Activated T-cell treated with anti-CD3 and anti-CD28 coated beads, Interleukin-2, amount 50 U/mL, for 1 hour (primary cell): Measurements from ENCODE around the gene PIK3R1.
"Not testable (repeated sequence)": the region's sequence is repeated elsewhere in the genome, so short reads cannot be mapped to it uniquely, and the experiment has no call there.

Experiments
- DNase-seq: peaks from one replicate; pipeline ENCODE4 v3.0.0-alpha.2; 2020

The PIK3R1 gene

GRCh38 chr5:68229416-68229815 is 13.9 kb downstream of the PIK3R1 start:
- DNase-seq: no peak

- no peak for DNase-seq
These were observed 14.7 kb downstream of the PIK3R1 start for GRCh38 chr5:68230285-68230684.

DNA sequence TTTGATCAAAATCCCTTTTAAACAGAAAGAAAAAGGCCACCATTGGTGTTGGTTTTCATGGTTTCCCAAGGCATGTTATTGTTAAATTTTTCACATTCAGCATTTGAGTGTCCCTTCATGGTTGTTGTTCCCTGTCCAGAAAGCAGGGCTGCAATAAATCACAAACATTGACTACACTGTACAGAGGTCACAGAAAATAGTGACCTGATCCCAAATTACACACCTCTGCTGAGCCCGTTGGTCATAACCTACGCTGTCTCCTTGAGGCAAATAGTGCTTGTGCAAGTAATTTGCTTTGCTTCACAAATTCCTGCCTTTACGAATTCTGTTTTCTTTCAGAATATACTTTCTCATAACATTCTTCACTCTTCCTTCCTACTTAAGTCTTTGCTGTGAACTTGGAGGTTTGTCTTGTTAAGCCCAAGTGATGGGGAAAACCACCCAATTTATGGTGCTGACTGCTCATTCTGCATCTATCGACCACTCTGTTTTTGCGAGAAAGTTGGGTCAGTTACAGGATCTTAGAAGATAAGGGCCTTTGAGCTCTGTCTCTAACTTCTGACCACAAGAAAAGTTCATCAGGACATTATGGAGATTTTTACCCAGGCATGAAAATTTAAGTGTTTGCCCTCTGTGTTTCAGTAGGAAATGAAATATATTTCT is 16.0 kb downstream of the PIK3R1 start:
- DNase-seq: no peak

DNA sequence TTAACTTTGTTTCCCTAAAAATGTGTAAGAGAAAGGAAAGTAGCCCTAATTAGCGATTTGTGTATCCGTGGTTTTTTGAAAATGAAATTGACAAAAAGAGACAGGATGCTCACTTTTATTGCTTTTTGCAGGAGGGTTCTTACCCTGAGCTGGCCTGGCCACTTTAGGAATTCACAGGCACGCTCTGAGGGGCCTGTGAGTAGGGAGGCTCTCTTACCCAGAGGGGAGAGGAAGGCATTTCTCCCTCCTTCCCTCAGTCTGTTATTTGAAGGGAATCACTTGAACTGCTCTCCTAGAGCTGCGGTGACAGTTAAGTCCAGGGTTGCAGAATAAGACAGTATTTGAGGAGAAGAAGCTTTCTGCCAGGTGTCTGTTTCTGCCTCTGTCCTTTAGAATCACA is 16.7 kb downstream of the PIK3R1 start:
- DNase-seq: no peak

- no peak for DNase-seq
These were observed 17.5 kb downstream of the PIK3R1 start for GRCh38 chr5:68233075-68233474.

DNA sequence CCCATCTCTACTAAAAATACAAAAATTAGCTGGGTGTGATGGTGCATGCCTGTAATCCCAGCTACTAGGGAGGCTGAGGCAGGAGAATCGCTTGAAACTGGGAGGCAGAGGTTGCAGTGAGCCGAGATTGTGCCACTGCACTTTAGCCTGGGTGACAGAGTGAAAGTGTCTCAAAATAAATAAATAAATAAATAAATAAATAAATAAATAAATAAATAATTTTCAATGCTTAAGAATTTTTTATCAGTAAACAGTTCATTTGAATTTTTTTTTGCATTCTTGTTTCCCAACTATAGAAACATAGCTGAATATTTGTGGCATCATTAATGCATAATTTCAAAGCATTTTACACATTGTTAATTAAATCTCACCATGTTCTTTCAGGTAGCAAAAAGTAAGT is 19.7 kb downstream of the PIK3R1 start:
- not testable (repeated sequence) for DNase-seq

GRCh38 chr5:68237715-68238114 is 22.2 kb downstream of the PIK3R1 start:
- DNase-seq: no peak

DNA sequence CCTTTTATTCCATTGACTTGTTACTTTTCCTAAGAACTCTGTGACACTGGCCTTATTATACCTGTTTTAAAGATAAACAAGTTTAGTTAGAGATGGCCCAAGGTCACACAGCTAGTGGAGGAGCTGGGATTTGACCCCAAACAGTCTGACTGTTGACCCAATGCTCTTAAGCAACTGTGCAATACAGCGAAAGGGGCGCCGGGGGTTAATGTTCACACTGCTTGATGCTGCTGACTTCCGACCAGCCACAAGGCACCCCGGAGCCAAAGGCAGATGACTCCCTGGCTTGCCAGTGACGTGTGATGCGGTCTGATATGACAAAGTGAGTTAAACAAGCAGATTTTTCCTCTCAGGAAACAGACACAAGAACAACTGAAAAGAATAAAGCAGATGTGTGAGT is 23.9 kb downstream of the PIK3R1 start:
- peak; percentile 80 for DNase-seq

GRCh38 chr5:68240202-68240601 is 24.6 kb downstream of the PIK3R1 start:
- DNase-seq: no peak

GRCh38 chr5:68240771-68241170 is 25.2 kb downstream of the PIK3R1 start:
- DNase-seq: no peak

- no peak for DNase-seq
These were observed 27.2 kb downstream of the PIK3R1 start for GRCh38 chr5:68242743-68243142.

GRCh38 chr5:68243251-68243650 is 27.7 kb downstream of the PIK3R1 start:
- DNase-seq: no peak

- DNase-seq: no peak
These were observed 28.1 kb downstream of the PIK3R1 start for GRCh38 chr5:68243681-68244080.

DNA sequence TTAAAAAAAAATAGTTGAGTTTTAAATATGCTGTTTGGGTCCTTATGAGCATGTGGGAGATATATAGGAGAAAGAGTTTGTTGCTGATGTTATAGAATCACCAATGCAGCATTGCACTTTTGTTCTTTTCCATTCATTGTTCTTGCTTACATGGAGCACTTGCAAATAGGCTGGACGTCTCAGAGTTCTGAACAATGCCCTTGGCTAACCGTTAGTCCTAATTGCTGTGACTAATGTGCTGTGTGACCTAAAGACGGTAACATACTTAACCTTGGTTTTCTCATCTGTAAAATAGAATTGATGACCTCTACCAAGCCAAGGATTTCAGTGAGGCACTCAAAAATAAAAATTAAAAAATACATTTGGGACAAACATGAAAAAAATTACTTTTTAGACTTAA is 29.8 kb downstream of the PIK3R1 start:
- no peak for DNase-seq

GRCh38 chr5:68246802-68247201 is 31.2 kb downstream of the PIK3R1 start:
- no peak for DNase-seq

GRCh38 chr5:68247627-68248026 is 32.1 kb downstream of the PIK3R1 start:
- no peak for DNase-seq

- no peak for DNase-seq
These were observed 33.3 kb downstream of the PIK3R1 start for GRCh38 chr5:68248896-68249295.

DNA sequence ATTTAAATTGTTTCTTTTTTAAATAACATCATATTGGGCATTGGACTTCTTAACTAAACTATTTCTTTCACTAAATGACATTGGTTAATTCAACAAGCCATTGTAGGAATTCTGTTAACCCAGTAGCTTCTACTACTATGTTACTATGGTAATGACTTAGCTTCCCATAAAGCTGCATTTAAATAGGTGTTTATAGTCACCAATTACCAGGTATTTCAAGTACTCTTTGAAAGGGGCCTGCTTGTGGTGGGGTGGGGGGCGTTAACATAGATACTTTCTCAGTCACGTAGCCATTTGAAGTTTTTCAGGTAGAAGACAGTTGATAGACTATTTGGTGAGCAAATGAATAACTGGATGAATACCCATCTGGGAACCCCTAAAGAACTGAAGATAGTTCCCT is 34.0 kb downstream of the PIK3R1 start:
- DNase-seq: no peak

- no peak for DNase-seq
These were observed 35.2 kb downstream of the PIK3R1 start for GRCh38 chr5:68250661-68251298.

- peak; percentile 56 for DNase-seq
These were observed 35.8 kb downstream of the PIK3R1 start for GRCh38 chr5:68251386-68251785.

GRCh38 chr5:68251804-68252522 is 36.4 kb downstream of the PIK3R1 start:
- no peak for DNase-seq

GRCh38 chr5:68252673-68253623 is 37.4 kb downstream of the PIK3R1 start:
- no peak for DNase-seq
